GM12864 (cell line): ENCODE measurements around the gene LIM2.
"Not testable (repeated sequence)": the region's sequence is repeated elsewhere in the genome, so short reads cannot be mapped to it uniquely, and the experiment has no call there.

Source experiments
- DNase-seq: peaks from one replicate; pipeline ENCODE4 v3.0.0-alpha.2; 2011; ENCODE audit warnings: low read depth
- H3K4me3 ChIP-seq: 2 replicates; pipeline ENCODE4 v1.5.1; 2011; ENCODE audit warnings: mild to moderate bottlenecking, low read depth, low read length, control low read depth
- TF ChIP-seq, protein P1 (sequence below): IDR thresholded peaks from 2 replicates; pipeline ENCODE4 v1.5.1; 2011; ENCODE audit warnings: low read depth, mild to moderate bottlenecking, moderate library complexity, low read length, control low read depth, inconsistent platforms; ENCODE audit errors: missing control alignments

The LIM2 gene

DNA sequence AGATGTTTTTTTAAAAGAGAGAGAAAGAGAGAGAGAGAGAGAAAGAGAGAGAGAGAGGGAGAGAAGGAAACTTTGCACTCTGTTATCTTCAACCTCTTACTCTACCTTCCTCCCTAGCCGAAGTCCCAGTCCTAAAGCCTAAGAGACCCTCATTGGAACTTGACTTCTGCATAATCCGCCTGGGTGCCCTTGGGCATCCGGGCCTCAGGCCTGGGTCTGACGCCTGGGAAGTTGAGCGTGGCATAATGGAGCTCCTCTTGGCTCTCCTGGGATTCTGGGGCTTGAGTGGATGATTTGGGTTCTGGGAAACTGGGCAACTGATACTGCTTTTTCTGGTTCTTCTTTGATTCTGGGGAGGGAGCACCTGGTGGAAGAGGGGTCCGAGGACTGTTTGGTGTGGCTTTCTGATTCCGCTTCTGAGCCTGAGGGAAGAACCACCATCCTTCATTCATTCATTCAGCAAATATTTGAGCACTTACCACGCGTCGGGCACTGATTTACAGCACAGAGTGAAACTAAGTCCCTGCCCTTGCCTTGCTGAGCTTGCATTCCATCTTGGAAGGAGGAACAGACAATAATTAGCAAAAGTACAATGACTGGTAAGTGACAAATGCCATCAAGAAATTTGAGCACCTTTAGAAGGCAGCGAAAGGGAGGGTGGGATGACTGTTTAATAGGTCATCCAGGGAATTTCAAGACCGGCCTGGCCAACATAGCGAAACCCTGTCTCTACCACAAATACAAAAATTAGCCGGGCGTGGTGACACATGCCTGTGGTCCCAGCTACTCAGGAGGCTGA is 23.4 kb upstream of the LIM2 start:
- TF ChIP-seq, protein P1, sequence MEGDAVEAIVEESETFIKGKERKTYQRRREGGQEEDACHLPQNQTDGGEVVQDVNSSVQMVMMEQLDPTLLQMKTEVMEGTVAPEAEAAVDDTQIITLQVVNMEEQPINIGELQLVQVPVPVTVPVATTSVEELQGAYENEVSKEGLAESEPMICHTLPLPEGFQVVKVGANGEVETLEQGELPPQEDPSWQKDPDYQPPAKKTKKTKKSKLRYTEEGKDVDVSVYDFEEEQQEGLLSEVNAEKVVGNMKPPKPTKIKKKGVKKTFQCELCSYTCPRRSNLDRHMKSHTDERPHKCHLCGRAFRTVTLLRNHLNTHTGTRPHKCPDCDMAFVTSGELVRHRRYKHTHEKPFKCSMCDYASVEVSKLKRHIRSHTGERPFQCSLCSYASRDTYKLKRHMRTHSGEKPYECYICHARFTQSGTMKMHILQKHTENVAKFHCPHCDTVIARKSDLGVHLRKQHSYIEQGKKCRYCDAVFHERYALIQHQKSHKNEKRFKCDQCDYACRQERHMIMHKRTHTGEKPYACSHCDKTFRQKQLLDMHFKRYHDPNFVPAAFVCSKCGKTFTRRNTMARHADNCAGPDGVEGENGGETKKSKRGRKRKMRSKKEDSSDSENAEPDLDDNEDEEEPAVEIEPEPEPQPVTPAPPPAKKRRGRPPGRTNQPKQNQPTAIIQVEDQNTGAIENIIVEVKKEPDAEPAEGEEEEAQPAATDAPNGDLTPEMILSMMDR = no peak
- H3K4me3 ChIP-seq = no peak overlapping the region
- DNase-seq = no peak

DNA sequence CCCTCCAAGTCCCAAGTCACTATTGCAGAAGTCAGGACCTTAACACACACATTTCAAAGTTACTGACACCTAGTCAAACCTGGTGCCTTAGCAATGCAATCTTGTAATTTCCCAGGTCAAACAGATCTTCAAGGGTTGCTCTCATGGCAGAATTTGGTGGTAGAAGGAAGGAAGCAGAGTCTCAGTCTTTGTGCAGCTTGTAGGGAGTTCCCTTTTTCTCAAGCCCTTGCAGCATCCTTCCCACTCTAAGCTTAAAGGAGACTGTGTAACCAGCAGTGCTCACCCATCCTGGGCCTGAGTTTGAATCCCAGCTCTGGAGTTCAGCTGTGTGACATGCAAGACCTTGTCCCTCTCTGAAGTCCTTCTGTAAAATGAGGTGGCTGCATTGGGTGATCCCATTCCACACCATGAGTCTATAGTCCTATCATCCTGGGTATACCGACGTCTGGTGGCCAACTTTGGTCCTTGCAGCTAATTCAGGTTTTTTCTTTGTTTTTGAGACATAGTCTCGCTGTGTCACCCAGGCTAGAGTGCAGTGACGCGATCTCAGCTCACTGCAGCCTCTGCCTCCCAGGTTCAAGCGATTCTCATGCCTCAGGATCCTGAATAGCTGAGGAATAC is 19.8 kb upstream of the LIM2 start:
- DNase-seq = no peak
- H3K4me3 ChIP-seq = no peak overlapping the region
- TF ChIP-seq, protein P1 = peak; percentile 79

DNA sequence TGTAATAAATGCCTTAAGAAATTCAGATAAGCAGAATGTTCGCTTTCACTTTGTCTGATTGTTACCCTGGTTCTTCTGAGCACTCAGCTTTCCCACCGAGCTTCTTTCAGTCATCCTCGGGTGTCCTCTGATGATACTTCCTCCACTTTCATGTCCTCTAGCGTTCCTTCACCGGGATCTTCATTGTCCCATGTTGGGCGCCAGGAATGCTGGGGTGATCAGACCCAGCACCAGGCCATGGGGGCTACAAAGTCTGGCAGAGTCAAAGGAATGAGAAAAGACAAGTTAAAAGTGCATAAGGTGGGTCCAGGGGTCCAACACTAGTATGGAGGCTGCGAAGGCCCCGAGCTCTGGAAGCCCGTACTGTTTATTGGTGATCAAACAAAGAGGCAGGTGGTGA is 14.3 kb upstream of the LIM2 start:
- no peak overlapping the region for H3K4me3 ChIP-seq
- no peak for DNase-seq
- TF ChIP-seq, protein P1 = no peak

DNA sequence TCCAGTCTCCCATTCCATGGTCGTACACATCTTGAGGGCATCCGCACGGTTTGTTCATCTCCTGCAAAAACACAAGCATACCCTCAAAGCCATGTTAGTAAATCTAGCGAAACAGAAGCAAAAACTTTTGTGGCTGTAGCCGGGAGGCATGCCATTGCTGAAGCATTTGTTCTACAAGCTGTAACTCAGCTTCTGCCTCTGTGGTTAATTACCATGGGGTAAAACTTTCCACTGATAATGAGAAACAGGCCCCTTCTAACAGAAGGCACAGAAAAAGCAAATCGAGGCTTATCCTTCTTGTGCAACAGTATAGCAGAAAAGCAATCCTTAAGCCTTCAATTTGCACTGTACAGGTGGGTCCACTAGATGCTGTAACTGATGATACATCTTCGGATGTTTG is 12.2 kb upstream of the LIM2 start:
- not testable (repeated sequence) for H3K4me3 ChIP-seq, DNase-seq

DNA sequence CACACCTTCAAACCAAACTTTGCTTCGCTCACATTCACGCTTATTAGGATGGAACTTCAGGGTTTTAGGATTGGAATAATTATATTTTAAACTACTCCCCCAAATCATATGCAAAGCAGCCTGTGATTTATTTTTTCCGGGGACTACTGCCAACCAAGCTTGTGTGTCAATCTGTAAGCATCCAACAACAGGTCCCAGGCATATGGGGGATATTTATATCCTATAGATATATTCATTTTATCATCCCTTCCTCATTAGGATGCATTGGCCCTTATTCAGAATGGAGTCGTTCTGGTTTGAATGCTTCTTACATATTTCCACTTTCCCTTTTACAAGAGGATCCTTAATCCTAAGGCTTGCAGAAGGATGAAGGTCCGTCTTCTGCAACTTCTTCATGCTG is 11.5 kb upstream of the LIM2 start:
- DNase-seq = no peak
- no peak overlapping the region for H3K4me3 ChIP-seq
- TF ChIP-seq, protein P1 = no peak

DNA sequence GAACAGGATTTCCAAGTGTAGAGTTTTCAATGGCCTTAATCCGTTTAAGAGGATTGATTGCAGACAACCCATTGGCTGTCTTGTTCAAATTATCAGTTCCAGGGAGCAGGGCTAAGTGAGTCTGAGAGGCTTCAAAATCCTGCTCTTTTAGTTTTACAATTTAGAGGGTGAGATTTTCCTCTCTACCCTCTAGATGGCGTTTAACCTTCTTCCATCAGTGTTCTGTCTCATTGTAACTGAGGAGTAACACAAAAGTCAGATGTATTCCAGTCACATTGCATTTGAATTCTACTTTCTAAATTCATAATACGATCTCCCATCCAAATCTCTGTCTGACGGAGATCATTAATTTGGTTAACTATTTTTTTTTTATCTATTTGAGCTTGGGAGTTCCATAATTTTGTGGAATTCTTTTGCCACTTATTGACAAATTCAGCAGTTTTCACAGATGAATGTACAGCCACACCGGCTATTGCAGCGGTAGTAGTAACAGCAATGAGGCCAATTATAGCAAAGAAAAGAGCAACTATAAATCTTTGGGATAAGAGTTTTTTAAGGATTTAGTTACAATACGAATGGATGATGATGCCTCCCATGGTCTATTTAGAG is 10.4 kb upstream of the LIM2 start:
- no peak for DNase-seq
- no peak overlapping the region for H3K4me3 ChIP-seq
- TF ChIP-seq, protein P1 = peak; percentile 55

DNA sequence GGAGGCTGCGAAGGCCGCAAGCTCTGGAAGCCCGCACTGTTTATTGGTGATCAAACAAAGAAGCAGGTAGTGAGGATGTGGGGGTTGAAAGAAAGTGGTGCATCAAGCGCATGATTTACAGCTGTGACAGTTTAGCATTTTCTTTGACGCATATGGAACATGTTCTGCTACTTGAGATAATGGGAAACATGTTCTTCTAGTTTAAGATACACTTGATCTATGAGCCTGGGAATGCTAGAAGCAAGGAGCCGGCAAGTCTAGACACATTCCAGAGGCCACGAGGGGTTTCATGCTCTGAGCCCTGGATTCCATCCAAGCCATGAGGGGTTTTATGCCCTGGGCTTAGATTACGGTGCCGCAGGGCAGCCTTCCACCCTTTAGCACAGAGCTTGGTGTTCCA is 9.7 kb upstream of the LIM2 start:
- not testable (repeated sequence) for H3K4me3 ChIP-seq, DNase-seq

DNA sequence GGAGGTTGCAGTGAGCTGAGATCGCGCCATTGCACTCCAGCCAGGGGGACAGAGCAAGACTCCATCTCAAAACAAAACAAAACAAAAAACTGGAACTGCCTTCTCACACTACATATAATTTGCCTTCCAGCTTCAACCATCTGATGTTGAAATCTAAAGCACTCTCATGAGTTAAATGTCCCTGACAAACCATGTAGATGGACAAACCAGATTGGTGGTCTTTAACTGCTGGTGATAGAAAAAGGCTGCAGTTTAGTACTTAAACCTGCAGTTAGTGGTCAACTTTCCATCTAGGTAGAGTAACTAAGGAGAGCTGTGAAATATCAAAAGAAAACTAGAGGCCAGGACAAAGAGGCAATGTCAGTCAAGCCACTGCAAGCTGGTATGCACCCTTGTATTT is 8.4 kb upstream of the LIM2 start:
- TF ChIP-seq, protein P1 = no peak
- DNase-seq = no peak
- H3K4me3 ChIP-seq = no peak overlapping the region; the same call in 1 of the 2 replicates
